Mucosa of stomach (tissue), 1 donor: Measurements from ENCODE around the gene PPP2R2D.

Experiments
- H3K27me3 ChIP-seq: one replicate; pipeline ENCODE4 v1.7.0; 2013; ENCODE audit warnings: mild to moderate bottlenecking, low read length; ENCODE audit not compliant: control insufficient read depth, insufficient read depth
- H3K36me3 ChIP-seq: one replicate; pipeline ENCODE4 v1.7.0; 2013; ENCODE audit warnings: low read length; ENCODE audit not compliant: control insufficient read depth, insufficient read depth
- H3K4me1 ChIP-seq: one replicate; pipeline ENCODE4 v1.7.0; 2013; ENCODE audit warnings: mild to moderate bottlenecking, low read length; ENCODE audit not compliant: control insufficient read depth, insufficient read depth
- H3K4me3 ChIP-seq: one replicate; pipeline ENCODE4 v1.7.0; 2013; ENCODE audit warnings: low read length
- H3K9ac ChIP-seq: one replicate; pipeline ENCODE4 v1.7.0; 2013; ENCODE audit warnings: mild to moderate bottlenecking, low read length, moderate library complexity
- H3K9me3 ChIP-seq: one replicate; pipeline ENCODE4 v1.7.0; 2013; ENCODE audit warnings: mild to moderate bottlenecking, low read length, moderate library complexity; ENCODE audit not compliant: control insufficient read depth
- donor health status: Pancreatic carcinoma.

The PPP2R2D gene

GRCh38 chr10:131998050-131998844, 97.4 kb downstream of the PPP2R2D start:
- no peaks in the 10 kb centered on the region for H3K4me1 ChIP-seq
- H3K27me3 ChIP-seq: no peaks in the 10 kb centered on the region
- no peaks in the 10 kb centered on the region for H3K36me3 ChIP-seq
- H3K9ac ChIP-seq: no peak overlapping the region
- H3K4me3 ChIP-seq: no peak overlapping the region
- H3K9me3 ChIP-seq: no peaks in the 10 kb centered on the region

- H3K27me3 ChIP-seq: no peaks in the 10 kb centered on the region
- no peak overlapping the region for H3K9ac ChIP-seq
- H3K9me3 ChIP-seq: no peaks in the 10 kb centered on the region
- no peaks in the 10 kb centered on the region for H3K4me1 ChIP-seq
- H3K36me3 ChIP-seq: no peaks in the 10 kb centered on the region
- no peak overlapping the region for H3K4me3 ChIP-seq
Observed at GRCh38 chr10:131998845-131999681, 98.3 kb downstream of the PPP2R2D start.

GRCh38 chr10:132001238-132001972, 100.6 kb downstream of the PPP2R2D start:
- Histone ChIP-seq H3K9ac (no peak overlapping the region), H3K4me1 (no peaks in the 10 kb centered on the region), H3K36me3 (no peaks in the 10 kb centered on the region), H3K4me3 (no peak overlapping the region), H3K9me3 (no peaks in the 10 kb centered on the region), H3K27me3 (peaks cover 3% of the 10 kb centered on the region)

- Histone ChIP-seq H3K4me3 (no peak overlapping the region), H3K9ac (no peak overlapping the region), H3K36me3 (no peaks in the 10 kb centered on the region), H3K4me1 (no peaks in the 10 kb centered on the region), H3K27me3 (peaks cover 3% of the 10 kb centered on the region), H3K9me3 (no peaks in the 10 kb centered on the region)
Observed at GRCh38 chr10:132002004-132002403, 101.2 kb downstream of the PPP2R2D start.

GRCh38 chr10:132003282-132003924, 102.6 kb downstream of the PPP2R2D start:
- no peak overlapping the region for H3K9ac ChIP-seq
- H3K4me1 ChIP-seq: no peaks in the 10 kb centered on the region
- no peak overlapping the region for H3K4me3 ChIP-seq
- H3K36me3 ChIP-seq: no peaks in the 10 kb centered on the region
- no peaks in the 10 kb centered on the region for H3K9me3 ChIP-seq
- peaks cover 3% of the 10 kb centered on the region for H3K27me3 ChIP-seq

- Histone ChIP-seq H3K4me1 (no peaks in the 10 kb centered on the region), H3K9me3 (no peaks in the 10 kb centered on the region), H3K36me3 (no peaks in the 10 kb centered on the region), H3K4me3 (no peak overlapping the region), H3K27me3 (peaks cover 3% of the 10 kb centered on the region), H3K9ac (no peak overlapping the region)
Observed at GRCh38 chr10:132004052-132004451, 103.2 kb downstream of the PPP2R2D start.

GRCh38 chr10:132005147-132005546, 104.3 kb downstream of the PPP2R2D start:
- Histone ChIP-seq H3K9ac (no peak overlapping the region), H3K4me1 (no peaks in the 10 kb centered on the region), H3K36me3 (no peaks in the 10 kb centered on the region), H3K4me3 (no peak overlapping the region), H3K9me3 (no peaks in the 10 kb centered on the region), H3K27me3 (peaks cover 3% of the 10 kb centered on the region)

GRCh38 chr10:132006966-132007365, 106.2 kb downstream of the PPP2R2D start:
- Histone ChIP-seq H3K4me1 (no peaks in the 10 kb centered on the region), H3K9me3 (no peaks in the 10 kb centered on the region), H3K9ac (no peak overlapping the region), H3K36me3 (no peaks in the 10 kb centered on the region), H3K4me3 (no peak overlapping the region), H3K27me3 (peaks cover 3% of the 10 kb centered on the region)

GRCh38 chr10:132007681-132008080, 106.9 kb downstream of the PPP2R2D start:
- no peak overlapping the region for H3K4me3 ChIP-seq
- no peaks in the 10 kb centered on the region for H3K9me3 ChIP-seq
- H3K36me3 ChIP-seq: no peaks in the 10 kb centered on the region
- peaks cover 3% of the 10 kb centered on the region for H3K27me3 ChIP-seq
- H3K9ac ChIP-seq: no peak overlapping the region
- no peaks in the 10 kb centered on the region for H3K4me1 ChIP-seq
